GM19397 (cell line): ENCODE results near the gene FRY.

Experiments used
- ATAC-seq: cut with Tn5 transposase; IDR thresholded peaks from one replicate; pipeline ENCODE4 v1.9.1; 2021; ENCODE audit warnings: mild to moderate bottlenecking, moderate library complexity; ENCODE audit not compliant: unreplicated experiment

FRY gene

DNA sequence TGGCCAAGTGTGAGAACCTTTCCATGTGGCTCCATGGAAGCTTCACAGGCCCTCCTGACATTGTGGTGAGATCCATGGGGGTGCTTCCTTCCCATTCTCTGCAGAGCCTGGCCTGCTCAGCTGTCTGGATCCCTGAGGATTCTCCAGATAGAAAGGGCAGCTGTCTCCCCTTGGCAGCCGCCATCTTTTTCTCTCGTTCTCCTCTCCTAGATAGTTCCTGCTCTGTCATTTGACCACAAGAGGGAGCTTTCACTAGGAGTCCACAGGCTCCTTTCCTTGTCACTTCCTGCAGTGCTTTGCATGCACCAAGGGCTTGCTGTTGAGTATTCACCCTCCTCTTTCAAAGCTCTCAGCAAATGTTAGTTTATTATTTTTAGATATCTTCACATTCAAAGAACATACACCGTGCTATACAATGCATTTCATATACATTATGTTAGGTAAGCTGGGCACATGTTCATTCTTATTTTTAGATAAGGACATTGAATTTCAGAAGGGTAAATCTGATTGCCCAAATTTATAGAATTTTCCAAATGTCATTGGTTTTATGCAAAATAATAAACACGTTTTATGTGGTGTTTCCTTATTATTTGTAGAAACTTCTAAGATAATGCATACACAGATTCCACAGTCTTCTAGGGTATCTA is 133.2 kb downstream of the FRY start:
- no peak for ATAC-seq

DNA sequence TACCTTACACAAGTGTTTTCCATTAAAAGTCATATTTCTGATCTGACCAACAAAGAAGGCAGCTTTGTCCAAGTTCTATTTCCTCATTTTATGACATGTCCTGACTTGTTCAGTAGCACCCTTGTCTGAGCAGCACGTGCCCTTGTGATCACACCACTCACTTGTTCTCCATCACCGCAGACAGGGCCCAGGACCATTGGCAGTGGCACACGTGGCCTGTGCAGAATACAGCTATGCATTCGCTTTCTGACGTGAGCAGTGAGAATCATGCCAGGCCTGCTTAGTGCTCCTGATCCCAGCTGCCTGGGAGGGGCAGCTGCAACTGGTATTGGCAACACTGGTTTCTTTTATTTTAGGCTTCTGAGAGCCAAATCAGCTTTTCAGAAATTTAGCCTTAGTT is 134.2 kb downstream of the FRY start:
- ATAC-seq = no peak

GRCh38 chr13:32168131-32168530 is 136.6 kb downstream of the FRY start:
- no peak for ATAC-seq

GRCh38 chr13:32170841-32171240 is 139.3 kb downstream of the FRY start:
- ATAC-seq = no peak

GRCh38 chr13:32173881-32174280 is 142.3 kb downstream of the FRY start:
- no peak for ATAC-seq

DNA sequence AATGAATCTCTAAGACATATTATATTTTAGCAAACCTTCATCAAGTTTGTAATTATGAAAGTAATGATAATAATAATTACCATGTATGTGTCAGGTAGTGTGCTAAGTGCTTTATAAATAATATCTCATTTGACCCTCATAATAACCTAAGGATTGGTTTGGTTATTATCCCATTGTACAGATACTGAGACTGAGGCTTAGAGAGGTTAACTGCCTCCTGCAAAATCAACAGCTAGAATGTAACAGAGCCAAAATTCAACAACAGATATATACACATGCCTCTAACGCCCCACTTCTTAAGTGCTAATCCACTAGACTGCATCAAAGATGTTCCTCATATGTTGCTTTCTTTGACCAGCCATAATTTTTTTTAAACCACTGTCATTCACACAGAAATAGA is 142.8 kb downstream of the FRY start:
- ATAC-seq = no peak

DNA sequence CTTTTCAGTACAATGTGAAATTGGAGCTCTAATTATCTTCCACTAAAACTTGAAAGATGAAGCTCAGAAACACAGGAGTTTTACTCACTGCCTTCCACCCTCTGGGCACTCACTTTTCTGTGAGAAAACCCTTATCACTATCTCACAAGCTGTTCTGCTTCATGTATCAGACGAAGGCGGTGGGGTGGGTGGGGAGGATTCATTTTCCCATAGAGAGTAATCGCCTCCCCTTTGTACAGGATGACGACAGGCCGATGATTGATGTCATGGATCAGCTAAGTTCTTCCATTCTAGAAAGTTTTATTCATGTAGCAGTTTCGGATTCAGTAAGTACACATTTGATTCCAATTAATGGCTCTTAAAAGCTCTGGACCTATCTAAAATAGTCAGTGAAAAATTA is 143.7 kb downstream of the FRY start:
- no peak for ATAC-seq

DNA sequence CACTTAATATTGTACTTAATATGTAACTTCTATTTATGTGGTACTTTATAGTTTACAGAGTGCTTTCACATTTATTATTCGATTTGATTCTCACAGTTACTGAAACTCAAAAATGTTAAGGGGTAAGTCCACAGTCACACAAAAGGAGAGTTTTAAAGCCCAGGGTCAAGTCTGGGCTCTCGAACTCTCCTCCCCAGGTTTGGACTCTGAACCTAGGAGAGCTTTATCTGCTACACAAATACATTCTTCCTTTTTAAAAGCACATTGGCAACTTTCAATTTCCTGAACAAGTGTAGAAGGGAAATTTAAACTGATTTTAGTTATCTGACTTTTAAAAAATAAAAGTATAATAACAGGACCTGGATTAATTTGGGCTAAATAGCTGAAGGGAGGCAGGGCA is 144.4 kb downstream of the FRY start:
- no peak for ATAC-seq

DNA sequence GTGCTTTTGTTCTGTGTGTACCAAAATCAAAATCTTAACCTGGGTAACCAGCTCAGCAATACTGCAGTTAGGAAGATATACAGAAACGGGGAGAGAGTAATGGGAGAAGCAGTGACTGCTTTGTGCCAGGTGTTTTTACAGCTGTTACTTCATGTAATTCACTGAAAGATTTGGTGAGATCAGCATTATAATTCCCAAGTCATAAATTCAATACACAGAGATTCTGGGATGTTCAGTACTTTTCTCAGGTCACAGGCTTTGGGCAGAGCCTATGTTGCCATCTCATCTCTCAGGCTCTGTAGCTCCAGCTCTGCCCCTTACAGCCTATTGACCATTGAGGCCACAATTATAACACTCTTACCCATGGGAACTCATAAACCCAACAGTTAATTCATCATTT is 145.1 kb downstream of the FRY start:
- ATAC-seq = no peak

- ATAC-seq = no peak
Measured at GRCh38 chr13:32178763-32179162, 147.2 kb downstream of the FRY start.

DNA sequence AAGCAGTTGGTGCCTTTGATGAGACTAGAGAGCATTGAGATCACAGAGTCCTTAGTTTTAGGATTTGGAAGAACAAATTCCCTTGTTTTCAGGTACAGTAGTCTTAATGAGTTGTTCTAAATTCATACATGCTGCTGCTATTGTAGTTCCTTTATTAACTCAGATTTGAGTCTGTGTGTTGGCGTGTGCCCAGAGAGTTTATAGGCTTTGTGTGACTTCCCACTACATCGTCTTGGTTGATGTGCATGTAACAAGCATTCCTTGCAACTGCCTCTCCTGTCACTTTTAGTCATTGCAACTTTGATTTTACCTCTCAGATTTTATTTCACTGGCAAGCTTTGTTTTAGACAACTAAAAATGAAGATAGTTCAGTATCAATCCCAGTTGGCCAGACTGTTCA is 148.1 kb downstream of the FRY start:
- ATAC-seq = no peak

GRCh38 chr13:32187651-32188050 is 156.1 kb downstream of the FRY start:
- ATAC-seq = no peak

GRCh38 chr13:32191452-32191998 is 160.0 kb downstream of the FRY start:
- no peak for ATAC-seq

- no peak for ATAC-seq
Measured at GRCh38 chr13:32195713-32196112, 164.1 kb downstream of the FRY start.

DNA sequence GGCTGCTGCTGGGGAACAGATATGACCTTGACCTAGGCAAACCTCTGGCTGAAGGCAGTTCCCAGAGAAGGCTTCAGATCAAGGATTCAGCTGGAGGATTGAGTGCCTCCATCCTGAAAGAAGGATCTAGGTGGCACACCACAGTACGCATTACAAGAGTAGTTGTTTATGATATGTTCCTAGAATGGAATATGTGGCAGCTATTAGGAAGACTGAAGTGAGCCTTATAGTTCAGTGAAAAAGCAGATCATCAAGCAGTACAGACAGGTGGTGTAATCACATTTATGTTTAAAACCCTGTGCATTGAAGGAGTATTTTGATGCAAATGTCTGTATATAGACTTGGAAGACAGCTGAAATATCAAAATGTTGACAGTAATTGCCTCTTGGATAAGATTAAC is 167.6 kb downstream of the FRY start:
- no peak for ATAC-seq

GRCh38 chr13:32200741-32201140 is 169.2 kb downstream of the FRY start:
- no peak for ATAC-seq

DNA sequence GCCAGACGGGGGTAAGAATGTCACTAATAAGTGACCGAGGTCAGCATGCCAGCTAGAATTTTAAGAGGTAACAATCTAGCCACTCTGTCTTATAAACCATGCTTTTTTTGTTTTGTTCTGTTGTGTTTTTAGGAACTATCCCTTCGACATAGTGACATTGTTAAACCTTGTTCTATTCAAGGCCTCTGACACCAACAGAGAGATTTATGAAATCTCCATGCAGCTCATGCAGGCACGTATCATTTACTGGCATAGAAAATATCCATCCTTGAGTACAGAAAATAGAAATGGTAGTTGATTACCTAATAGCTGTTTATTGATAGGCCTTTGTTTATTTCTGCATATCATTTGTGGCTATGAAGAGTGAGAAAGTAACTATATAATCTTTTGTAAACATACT is 170.2 kb downstream of the FRY start:
- no peak for ATAC-seq

DNA sequence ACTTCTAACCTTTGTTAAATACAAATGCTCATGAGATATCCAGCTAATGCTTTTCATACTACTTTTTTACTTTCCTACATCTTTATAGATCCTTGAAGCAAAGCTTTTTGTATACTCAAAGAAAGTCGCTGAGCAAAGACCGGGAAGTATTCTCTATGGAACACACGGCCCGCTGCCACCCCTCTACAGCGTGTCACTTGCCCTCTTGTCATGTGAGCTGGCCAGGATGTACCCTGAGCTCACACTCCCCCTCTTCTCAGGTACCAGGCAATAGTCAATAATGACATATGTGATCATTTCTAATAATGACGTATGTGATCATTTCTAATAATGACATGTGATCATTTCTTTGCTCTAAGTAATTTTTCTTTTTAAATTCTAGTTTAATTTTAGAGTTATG is 170.7 kb downstream of the FRY start:
- no peak for ATAC-seq

DNA sequence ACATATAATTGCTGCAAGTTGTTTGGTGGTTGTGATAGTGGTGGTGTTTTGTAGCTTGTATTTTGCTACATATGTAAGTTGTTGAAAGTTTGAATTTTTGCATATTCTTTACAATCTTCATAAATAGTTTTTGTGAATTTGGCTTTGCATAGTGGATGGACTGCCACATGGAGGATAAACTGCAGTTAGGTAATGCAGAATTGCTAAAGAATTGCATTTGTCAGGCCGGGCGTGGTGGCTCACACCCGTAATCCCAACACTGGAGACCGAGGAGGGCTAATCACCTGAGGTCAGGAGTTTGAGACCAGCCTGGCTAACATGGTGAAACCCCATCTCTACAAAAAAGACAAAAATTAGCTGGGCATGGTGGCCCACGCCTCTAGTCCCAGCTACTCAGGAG is 171.6 kb downstream of the FRY start:
- ATAC-seq = no peak

DNA sequence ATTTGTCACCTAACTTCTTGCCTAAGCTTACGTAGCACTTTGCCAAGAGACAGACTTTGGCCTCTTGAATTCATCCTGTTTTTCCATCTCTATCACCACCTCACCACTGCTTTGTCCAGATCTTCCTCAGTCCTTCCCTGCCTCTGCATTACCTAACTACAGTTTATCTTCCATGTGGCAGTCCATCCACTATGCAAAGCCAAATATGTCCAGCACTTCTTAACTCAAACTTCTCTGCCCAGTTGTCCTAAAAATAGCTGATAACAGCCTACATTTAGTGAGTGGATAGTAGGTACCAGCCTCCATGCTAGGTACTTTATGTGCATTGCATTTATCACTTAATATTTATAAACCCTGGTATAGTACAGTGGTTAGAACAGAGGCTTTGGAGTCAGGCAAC is 172.2 kb downstream of the FRY start:
- no peak for ATAC-seq

DNA sequence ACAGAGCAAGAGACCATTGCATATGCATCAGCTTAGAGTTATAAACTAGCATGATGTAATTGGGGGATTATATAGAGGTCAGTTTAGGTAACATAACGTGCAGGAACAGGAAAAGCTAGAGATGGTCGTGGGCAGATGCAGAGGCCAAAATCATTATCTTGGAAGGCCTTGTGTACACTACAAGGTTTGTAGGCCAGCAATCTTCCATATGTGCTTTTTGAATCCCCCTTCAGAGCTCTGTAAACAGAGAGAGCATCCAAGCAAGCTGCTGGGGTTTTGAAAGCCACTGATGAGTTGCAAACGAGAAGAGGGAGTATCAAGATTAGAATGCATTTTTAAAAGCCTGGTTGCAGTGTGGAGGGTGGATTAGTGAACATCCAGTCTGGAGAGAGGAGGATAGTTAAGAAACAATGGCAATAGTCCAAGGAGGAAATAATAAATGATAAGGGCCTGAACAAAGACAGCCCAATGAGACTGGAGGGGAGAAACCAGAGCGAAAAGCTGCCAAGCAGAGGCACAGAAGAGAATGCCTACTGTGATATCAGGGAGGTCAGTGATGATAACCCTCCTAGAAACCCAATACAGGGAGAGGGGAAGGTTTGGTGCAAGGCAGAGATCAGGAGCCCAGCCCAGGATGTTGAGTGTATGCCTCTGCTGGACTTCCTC is 174.0 kb downstream of the FRY start:
- ATAC-seq = no peak

- ATAC-seq = no peak
Measured at GRCh38 chr13:32206097-32206740, 174.6 kb downstream of the FRY start.
